K562 (cell line): ENCODE measurements around the gene VPS4B. TPM values are rescaled to one million over a fixed set of nuclear protein-coding genes. Genes with fewer than 3 reads are reported as not detected.

Experiments used
- ADNP ChIP-seq: fragments of 200-800 bp; sonication (Bioruptor generic); IDR thresholded peaks from 2 replicates; pipeline ENCODE4 v1.6.1; 2016; ENCODE audit warnings: missing genetic modification characterization, missing compliant biosample characterization
- AFF4 ChIP-seq: sonication (generic); formaldehyde crosslinking; IDR thresholded peaks from 2 replicates; pipeline ENCODE4 v1.8.0; 2023; ENCODE audit warnings: mild to moderate bottlenecking, missing genetic modification reagents
- ATF4 ChIP-seq: fragments of 450-650 bp; formaldehyde crosslinking; IDR thresholded peaks from 2 replicates; pipeline ENCODE4 v1.4.0; 2022; ENCODE audit warnings: mild to moderate bottlenecking, moderate library complexity
- CCAR2 ChIP-seq: fragments of 200-400 bp; formaldehyde crosslinking; IDR thresholded peaks from 2 replicates; pipeline ENCODE4 v1.6.1; 2017; ENCODE audit warnings: mild to moderate bottlenecking, low read depth, low read length
- CHD2 ChIP-seq: IDR thresholded peaks from 2 replicates; pipeline ENCODE4 v1.6.1; 2011; ENCODE audit warnings: low read depth, low read length
- EP300 ChIP-seq: IDR thresholded peaks from 2 replicates; pipeline ENCODE4 v1.6.1; 2012; ENCODE audit warnings: low read length, improper control_type of control experiment
- IFI16 ChIP-seq: fragments of 250-450 bp; sonication (Bioruptor Pico); IDR thresholded peaks from 2 replicates; pipeline ENCODE4 v2.1.2; 2022; ENCODE audit warnings: mild to moderate bottlenecking, inconsistent platforms
- MTA1 ChIP-seq: fragments of 450-650 bp; IDR thresholded peaks from 2 replicates; pipeline ENCODE4 v1.6.1; 2017; ENCODE audit warnings: borderline replicate concordance
- MTF1 ChIP-seq: fragments of 250-450 bp; sonication (Bioruptor Pico); IDR thresholded peaks from 2 replicates; pipeline ENCODE4 v1.9.0; 2021; ENCODE audit warnings: moderate library complexity, mild to moderate bottlenecking, inconsistent platforms, borderline replicate concordance
- NCOA1 ChIP-seq: fragments of 450-650 bp; IDR thresholded peaks from 2 replicates; pipeline ENCODE4 v1.6.1; 2016; ENCODE audit warnings: low read depth
- NFE2 ChIP-seq: IDR thresholded peaks from 2 replicates; pipeline ENCODE4 v1.6.1; 2014; ENCODE audit warnings: antibody characterized with exemption, low read depth
- NONO ChIP-seq, 2 experiments: fragments of 200-400 bp in 1 of 2; fragments of 450-650 bp in 1 of 2; formaldehyde crosslinking in 1 of 2; IDR thresholded peaks; 2 replicates each; pipeline ENCODE4 v1.6.1; 2017; ENCODE audit warnings: low read depth in 2 of 2, mild to moderate bottlenecking in 2 of 2, moderate library complexity in 2 of 2, low read length in 1 of 2
- PML ChIP-seq: IDR thresholded peaks from 2 replicates; pipeline ENCODE4 v1.6.1; 2012; ENCODE audit warnings: low read length, inconsistent platforms
- PYGO2 ChIP-seq: fragments of 450-650 bp; IDR thresholded peaks from 2 replicates; pipeline ENCODE4 v1.6.1; 2016; ENCODE audit warnings: mild to moderate bottlenecking, missing genetic modification characterization, moderate library complexity, missing compliant biosample characterization
- SP1 ChIP-seq: sonication (generic); formaldehyde crosslinking; IDR thresholded peaks from 2 replicates; pipeline ENCODE4 v1.8.1; 2022; ENCODE audit warnings: mild to moderate bottlenecking, missing genetic modification reagents
- TARDBP ChIP-seq: fragments of 450-650 bp; IDR thresholded peaks from 2 replicates; pipeline ENCODE4 v1.6.1; 2016
- ZNF146 ChIP-seq: IDR thresholded peaks from one replicate; pipeline ENCODE4 v1.6.1; 2018; ENCODE audit warnings: missing compliant biosample characterization; ENCODE audit not compliant: unreplicated experiment
- ZNF217 ChIP-seq: sonication (generic); formaldehyde crosslinking; IDR thresholded peaks from 2 replicates; pipeline ENCODE4 v1.8.0; 2022; ENCODE audit warnings: mild to moderate bottlenecking, missing genetic modification reagents
- ZNF311 ChIP-seq: fragments of 250-450 bp; sonication (Bioruptor Pico); IDR thresholded peaks from 2 replicates; pipeline ENCODE4 v1.4.0; 2020; ENCODE audit warnings: mild to moderate bottlenecking, moderate library complexity
- polyA plus RNA-seq, 8 experiments: library from polyadenylated mRNA; depleted of rRNA in 4 of 8; stranded (reverse) in 5 of 8; unstranded in 3 of 8; fragments of >200 nt; fragmentation: Nextera tagmentation in 2 of 8; fragmentation: Illumina TruSeq in 1 of 8; extraction: Ambion mirVana in 2 of 8; extraction: Trizol in 1 of 8; gene quantifications; 2 replicates each; pipeline versions ENCODE4 v1.2.1 to v1.2.3, GENCODE V29; 2011 to 2014; ENCODE audit warnings: inconsistent platforms in 1 of 8, missing spikeins in 1 of 8
- total RNA-seq, 7 experiments: library from RNA; depleted of rRNA in 6 of 7; stranded (reverse); fragments of >200 nt in 6 of 7; fragmentation: Illumina TruSeq in 2 of 7; extraction: Trizol in 2 of 7; gene quantifications; 2 replicates each; pipeline versions ENCODE4 v1.2.1 to v1.2.3, GENCODE V29; 2011 to 2021; ENCODE audit warnings: low replicate concordance in 1 of 7
- TF ChIP-seq, protein P1 (sequence below): fragments of 450-650 bp; formaldehyde crosslinking; IDR thresholded peaks from 2 replicates; pipeline ENCODE4 v1.4.0; 2020; ENCODE audit warnings: mild to moderate bottlenecking, moderate library complexity
- TF ChIP-seq, protein P2 (sequence below): fragments of 450-650 bp; IDR thresholded peaks from 2 replicates; pipeline ENCODE4 v1.6.1; 2017; ENCODE audit warnings: antibody characterized with exemption

Gene VPS4B
- total and polyA plus RNA-seq, 9 of the 15 experiments (the other 6 are each of a cell fraction or from before 2014, with no cell fraction given): 7.3 to 16.4 (median 10.4) TPM

DNA sequence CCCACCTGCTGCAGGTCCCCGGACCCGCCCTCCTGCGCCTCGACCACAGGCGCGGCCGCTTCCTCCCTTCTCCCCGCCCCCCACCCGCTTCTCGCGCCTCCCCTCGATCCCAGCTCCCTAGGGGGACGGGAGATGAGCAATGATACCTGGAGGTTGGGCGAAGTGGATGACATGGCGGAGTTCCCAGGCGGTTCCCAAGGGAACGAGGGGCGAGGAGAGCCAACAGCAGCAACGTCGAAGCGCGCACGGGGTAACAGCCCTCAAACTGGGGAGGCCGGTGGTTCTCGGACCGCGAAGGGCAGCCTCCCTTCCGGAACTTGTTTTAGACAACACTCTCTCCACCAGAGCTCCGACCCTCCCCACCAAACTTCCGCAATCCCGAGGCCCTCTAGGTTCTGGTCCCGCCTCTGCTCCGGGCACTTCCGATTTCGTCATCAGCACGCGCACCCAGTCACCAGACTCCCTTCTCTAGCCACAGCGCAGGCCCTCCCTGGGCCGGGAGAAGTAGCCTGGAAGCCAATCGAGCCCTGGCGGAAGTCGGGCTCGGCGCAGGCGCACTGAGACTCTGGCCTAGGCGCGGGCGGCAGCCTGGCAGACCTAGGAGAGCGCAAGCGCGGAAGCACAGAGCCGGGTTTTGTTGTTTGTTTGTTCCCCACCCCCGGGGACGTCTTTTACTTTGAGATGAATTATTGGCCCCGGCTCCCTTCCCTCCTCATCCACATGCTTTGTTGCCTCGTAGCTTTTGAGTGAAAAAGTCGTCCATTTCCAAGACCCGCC, at the start of gene VPS4B (continued):
- TF ChIP-seq, protein P1, sequence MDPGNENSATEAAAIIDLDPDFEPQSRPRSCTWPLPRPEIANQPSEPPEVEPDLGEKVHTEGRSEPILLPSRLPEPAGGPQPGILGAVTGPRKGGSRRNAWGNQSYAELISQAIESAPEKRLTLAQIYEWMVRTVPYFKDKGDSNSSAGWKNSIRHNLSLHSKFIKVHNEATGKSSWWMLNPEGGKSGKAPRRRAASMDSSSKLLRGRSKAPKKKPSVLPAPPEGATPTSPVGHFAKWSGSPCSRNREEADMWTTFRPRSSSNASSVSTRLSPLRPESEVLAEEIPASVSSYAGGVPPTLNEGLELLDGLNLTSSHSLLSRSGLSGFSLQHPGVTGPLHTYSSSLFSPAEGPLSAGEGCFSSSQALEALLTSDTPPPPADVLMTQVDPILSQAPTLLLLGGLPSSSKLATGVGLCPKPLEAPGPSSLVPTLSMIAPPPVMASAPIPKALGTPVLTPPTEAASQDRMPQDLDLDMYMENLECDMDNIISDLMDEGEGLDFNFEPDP (CRISPR knock-in tag): no peak
- TF ChIP-seq IFI16 (CRISPR knock-in tag) (no peak), PYGO2 (no peak), PML (peak; percentile 54; the same call in 1 of the 2 replicates), ATF4 (no peak), ZNF311 (CRISPR knock-in tag) (no peak), ZNF217 (CRISPR knock-in tag) (no peak), SP1 (CRISPR knock-in tag) (peak; percentile 96), NCOA1 (no peak), ZNF146 (no peak), NONO (IDR thresholded peaks at IDR 0.05; ENCODE audit: low read depth in 2 of 2, low read length in 1 of 2) (no peak), MTF1 (CRISPR knock-in tag) (no peak), ADNP (no peak), AFF4 (CRISPR knock-in tag) (peak; percentile 66; the same call in 1 of the 2 replicates), EP300 (no peak), CHD2 (no peak), NFE2 (no peak), TARDBP (no peak), MTA1 (peak; percentile 98), CCAR2 (no peak)
- TF ChIP-seq, protein P2, sequence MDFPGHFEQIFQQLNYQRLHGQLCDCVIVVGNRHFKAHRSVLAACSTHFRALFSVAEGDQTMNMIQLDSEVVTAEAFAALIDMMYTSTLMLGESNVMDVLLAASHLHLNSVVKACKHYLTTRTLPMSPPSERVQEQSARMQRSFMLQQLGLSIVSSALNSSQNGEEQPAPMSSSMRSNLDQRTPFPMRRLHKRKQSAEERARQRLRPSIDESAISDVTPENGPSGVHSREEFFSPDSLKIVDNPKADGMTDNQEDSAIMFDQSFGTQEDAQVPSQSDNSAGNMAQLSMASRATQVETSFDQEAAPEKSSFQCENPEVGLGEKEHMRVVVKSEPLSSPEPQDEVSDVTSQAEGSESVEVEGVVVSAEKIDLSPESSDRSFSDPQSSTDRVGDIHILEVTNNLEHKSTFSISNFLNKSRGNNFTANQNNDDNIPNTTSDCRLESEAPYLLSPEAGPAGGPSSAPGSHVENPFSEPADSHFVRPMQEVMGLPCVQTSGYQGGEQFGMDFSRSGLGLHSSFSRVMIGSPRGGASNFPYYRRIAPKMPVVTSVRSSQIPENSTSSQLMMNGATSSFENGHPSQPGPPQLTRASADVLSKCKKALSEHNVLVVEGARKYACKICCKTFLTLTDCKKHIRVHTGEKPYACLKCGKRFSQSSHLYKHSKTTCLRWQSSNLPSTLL: no peak
